T-helper 1 cell treated with Interleukin-12 subunit alpha and Interleukin-12 subunit beta and Interleukin-4 antibody, amounts not matched to agents 30 ng/mL and 1 ng/mL, for 36 hours (primary cell): Measurements from ENCODE around the gene C5orf15. TPM values are rescaled to one million over a fixed set of nuclear protein-coding genes. Genes with fewer than 3 reads are reported as not detected.

Source experiments
- intact Hi-C: fragments of 100-400 bp; cut with micrococcal nuclease; formaldehyde crosslinking; loops from one replicate; pipeline ENCODE4 v1.15.1; 2024
- total RNA-seq: library from RNA; stranded (reverse); gene quantifications from 2 replicates; pipeline ENCODE4 v1.2.3, GENCODE V29; 2022

Gene C5orf15
- total RNA-seq = 31.7 and 32.2 TPM in 2 replicates

DNA sequence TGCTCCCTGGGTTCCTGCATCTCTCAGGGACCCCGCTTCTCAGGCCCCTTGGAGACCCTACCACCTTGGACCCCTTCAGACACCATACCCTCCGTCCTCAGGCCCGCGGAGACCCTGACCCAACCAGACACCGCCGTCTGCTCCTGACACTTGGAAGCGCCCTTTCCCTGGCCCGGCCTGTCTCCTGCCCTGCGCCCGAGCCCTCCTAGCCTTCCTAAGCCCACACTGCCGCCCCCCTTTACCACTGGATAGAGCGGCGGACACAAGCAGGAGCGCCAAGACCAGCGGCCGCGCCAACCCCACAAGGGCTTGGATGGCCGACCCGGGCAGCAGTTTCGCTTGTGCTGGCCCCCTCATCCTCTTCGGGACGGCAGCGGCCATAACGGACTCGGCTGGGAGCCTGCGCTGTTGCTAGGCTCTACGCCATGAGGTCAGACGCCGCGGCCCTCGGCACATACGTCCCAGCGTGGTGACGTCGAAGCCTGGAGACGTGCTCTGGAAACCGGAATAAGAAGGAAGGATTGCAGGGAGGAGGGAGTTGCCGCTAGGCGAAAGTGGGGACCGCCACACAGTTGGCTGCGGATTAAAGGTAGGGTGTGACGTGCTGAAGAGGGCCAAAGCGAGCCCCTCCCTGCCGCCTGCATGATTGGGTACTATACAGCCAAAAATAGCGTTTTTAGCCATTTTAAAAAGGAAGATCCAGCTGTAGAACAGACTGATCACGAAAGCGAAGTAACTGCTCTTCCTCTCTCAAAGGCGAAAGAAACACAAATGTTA, at the start of gene C5orf15:
TSS of gene C5orf15 (minus strand) at position 422 of the 777 bp plus-strand sequence. CDS start at position 381, 41 bp downstream.
- intact Hi-C loops = loop anchor here (1.0 to 10.0 kb wide), 15 partner anchors 10 to 1104 kb away; partner anchors contain the start of genes AFF4, CAMLG, GDF9 and JADE2

DNA sequence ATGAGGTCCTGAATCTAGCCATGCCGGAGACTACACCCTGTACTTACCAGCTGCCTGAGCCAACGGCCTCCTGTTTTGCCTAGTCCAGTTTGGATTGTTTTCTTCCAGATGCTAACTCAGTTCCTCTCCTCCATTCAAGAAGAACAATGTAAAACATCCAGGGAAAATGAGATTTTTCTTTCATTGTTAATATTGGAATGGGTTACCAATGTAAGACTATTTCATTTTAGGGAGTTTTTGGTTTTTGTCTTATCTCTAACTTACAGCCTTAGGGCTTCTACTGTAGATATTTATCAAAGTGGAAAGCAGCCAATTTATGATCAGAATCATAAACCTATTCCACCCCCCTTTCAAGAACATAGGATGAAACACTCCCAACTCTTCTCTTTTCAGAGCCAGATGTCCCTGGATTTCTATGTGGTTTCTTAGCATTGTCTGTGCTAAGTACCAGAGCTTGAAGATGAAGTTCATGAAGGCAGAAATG, 39.9 kb upstream of the C5orf15 start:
- intact Hi-C loops = loop anchor here (10.0 kb wide), 1 partner anchor 836 kb away; the partner anchor contains the start of gene C5orf24

DNA sequence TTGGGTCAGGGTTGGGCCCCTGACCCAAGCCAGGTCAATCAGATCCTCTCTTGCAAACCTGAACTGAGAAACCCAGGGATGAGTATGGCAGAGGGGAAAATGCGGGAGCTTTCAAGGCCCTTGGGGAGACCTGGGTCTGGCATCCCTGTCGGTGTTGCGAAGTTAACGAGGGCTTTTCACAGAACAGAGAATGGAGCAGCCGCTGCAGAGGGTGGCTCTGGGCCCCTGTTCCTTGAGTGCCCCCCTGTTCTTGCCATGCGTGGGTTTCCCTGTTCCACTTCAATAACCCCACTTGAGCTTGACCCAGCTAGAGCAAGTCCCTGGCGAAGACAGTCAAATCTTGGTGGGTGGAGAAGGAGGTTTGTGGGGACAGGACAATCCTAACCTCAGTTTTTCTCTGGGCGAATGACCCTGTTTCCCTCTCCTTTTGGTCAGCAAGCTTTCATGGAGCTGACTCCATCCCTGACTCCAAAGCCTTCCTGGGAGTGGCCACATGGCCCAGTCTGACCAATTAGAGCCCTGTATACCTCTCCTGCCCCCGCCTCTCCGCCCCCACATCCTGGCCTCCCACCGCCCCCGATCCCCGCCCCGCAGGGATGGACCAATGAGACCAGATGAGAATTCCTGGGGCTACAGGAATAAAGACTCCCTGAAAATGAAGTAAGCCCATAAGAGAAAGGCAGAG, 39.3 kb upstream of the C5orf15 start:
- intact Hi-C loops = loop anchor here (10.0 kb wide), 1 partner anchor 837 kb away; the partner anchor contains the start of gene C5orf24

DNA sequence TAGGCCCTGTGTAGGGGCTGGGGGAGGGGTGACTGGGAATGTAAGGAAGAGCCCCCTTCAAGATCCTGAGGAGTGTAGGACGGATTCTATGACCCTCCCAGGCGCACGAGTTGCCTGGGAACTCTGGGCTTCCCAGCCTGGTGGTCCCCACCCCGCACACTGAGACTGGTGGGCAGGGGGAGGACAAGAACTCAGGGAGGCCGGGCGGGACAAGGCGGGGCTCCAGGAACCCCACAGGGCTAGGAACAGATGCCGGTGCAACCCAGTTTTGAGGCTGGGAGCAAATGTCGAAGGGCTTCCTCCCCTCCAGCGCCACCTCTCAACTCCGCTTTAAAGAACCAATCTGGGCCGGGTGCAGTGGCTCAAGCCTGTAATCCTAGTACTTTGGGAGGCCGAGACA, 37.7 kb upstream of the C5orf15 start:
- intact Hi-C loops = loop anchor here (10.0 kb wide), 1 partner anchor 839 kb away; the partner anchor contains the start of gene C5orf24

DNA sequence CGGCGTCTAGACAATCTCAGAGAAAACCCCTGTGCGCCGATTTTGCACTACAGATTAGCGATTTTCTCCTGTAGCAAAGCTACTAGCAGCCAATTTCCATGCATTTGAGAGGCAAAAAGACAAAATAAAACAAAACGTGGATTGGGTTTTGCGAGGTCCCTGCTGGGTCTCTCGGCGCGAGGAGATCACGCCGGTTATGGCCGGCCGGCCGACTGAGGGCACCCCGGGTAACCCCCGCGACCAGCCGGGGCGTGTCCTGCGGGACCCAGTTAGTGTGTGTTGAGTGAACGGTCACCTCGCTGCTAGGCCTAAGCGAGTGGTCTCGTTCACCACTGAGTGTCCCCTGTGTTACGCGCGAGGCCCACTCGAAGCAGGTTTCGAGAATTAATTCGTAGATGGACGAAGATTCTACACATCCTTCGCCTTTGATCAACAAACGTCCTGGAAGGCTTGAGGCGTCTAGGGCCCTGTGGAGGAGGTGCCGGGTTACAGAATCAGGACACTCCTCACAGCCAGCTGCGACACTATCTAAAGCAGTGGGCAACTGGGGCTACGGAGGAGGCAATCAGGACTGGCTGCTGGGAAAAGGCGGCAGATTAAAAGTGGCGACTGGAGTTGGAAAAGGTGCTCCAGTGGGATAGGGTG, 37.1 kb upstream of the C5orf15 start:
- intact Hi-C loops = loop anchor here (1.0 to 10.0 kb wide), 8 partner anchors 33 to 1139 kb away; partner anchors contain the start of genes C5orf15, C5orf24, GDF9 and PPP2CA

DNA sequence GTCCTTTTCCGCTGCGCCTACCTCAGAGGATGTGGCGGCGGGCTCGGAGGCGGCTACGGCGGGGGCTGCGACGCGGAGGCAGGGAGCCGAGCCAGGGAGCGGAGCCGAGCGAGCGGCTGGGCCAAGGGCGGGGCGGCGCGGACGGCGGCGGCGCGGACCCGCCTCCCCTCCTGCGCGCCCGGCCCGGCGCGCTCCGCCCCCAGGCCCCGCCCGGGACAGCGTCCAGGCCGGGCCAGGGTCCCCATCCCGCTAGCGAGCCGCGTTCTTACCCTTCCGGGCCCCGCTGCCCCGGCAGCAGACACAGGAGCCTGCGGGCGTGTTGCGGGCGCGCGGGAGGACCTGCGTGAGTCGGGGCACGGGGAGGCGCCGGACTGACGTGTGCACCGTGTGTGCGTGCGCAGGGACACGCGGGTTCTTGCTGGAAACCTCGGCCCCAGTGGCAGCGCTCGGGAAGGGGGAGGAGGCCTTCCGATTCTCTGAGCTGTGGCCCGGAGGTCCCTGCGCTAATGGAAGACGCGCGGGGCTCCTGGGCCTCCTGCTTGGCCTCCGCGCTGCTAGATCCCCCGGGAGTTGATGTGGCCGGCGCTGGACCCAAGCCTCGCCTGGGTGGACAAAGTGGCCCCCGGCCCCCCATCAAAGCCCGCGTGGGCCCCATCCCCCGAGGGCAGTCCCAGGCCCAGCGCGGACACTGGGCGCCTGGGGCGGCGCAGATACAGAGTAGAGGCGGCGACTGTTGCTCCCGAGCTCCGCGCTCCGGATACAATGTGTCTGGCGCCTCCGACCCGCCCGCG, 36.4 kb upstream of the C5orf15 start, which contains the start of gene VDAC1:
TSS of gene VDAC1 (minus strand) at position 350 of the 791 bp plus-strand sequence. CDS start 11,963 bp downstream, outside the sequence.
- intact Hi-C loops = loop anchor here (1.0 to 10.0 kb wide), 10 partner anchors 34 to 1139 kb away; partner anchors contain the start of genes C5orf15, C5orf24, CAMLG and GDF9

DNA sequence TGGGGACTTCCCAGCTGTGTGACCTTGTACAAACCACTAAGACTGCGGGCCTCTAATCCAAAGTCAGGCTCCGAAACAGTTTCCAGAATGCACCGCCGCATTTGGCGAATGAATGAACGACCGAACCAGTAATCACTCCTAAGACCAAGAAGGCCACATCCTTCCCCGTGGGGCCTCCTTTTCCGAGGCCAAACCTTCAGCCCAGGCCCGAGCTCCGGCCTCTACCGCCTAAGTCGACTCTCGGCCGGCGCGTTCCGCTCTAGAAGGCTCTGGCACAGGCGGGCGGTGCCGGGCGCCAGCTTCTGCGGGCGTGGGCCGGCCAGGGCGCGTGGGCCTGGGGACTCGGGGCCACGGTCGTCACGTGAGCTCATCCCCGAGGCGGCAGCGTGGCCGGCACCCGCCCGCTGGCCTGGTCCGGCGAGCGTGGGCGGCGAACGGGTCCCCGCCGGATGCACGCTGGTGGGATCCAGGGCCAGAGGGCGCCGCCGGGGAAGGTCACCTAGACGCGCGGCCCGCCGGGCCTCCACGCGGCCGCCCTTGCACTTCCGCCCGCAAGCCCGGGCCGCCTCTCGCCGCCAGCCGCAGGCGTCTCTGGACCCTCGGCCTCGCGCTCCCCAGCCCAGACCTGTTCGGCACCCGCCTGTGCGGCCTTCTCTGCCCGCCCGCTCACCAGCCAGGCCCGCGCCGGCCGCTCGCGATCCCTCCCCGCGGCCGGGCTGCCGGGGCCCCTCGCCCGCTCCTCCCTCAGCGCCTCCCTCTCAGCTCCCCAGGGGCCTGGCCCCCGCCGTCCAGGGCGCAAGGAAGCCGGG, 35.6 kb upstream of the C5orf15 start:
- intact Hi-C loops = loop anchor here (1.0 to 10.0 kb wide), 5 partner anchors 35 to 841 kb away; partner anchors contain the start of genes C5orf24, CAMLG and UBE2B

DNA sequence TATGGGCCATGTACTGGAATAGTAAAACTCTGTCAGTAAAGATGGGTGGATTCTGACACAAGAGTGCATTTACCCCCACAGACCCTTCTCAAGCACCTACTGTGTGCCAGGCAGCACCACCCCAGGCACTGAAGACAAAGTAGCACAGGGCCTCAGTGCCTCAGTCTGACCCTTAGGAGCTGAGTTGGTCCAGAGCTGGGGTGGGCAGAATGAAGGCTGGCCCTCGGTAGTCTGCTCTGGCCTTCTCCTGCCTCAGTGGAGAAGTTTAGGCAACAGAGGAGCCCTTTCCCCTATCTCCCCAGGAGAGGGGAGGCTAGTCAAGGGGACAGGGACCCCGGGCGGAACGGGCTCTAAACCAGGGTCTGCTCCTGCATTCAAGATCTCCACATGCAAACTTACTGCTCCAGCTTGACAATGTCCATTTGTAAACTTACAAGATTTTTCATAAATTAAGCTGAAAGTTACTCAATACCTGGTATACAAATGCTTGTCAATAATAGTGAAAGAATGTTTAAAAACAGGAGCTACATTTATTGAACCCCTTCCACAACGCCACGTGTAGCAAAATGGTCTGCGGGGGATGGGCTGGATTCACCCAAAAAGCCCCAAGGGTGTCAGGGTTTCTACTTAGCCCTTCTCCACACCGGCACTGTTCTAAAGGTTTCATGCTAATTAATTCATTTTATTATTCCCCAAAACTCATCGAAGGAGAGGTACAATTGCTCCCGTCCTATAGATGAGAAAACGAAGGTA, 34.8 kb upstream of the C5orf15 start:
- intact Hi-C loops = loop anchor here (10.0 kb wide), 1 partner anchor 842 kb away; the partner anchor contains the start of gene C5orf24

DNA sequence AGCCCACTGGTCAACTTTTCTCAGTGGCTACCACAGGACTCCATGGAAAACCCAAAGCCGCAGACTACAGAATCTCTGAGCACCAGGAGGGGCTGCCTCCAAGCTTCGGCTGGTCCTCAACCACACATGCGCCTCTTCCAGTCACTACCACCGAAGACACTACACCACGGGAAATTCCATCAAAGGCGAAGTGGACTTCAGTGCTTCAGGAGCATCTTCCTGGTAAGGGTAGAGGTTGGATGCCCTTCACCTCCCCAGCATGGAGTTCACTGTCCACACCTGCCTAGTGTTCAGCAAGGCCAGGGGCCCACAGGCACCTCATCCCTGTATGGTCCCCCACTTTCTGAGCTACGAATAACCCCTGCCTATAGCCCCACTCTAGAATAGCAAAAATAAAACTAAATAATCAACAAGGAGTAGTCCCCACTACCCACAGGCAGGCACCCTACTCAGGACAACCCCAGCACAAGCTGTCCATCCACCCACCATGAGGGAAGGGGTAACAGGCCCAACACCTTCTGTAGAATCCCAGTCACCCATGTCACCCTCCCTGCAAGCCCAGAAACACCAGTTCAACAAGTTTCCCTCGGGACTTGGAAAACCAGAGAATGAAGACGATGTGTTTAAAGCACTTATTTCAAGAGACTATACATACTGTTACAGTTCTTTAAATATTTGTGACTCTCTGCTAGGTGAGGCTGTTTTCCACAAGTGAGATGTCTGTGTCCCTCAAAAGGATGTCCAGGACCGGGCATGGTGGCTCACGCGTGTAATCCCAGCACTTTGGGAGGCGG, 33.7 kb upstream of the C5orf15 start:
- intact Hi-C loops = loop anchor here (10.0 kb wide), 1 partner anchor 843 kb away; the partner anchor contains the start of gene C5orf24

DNA sequence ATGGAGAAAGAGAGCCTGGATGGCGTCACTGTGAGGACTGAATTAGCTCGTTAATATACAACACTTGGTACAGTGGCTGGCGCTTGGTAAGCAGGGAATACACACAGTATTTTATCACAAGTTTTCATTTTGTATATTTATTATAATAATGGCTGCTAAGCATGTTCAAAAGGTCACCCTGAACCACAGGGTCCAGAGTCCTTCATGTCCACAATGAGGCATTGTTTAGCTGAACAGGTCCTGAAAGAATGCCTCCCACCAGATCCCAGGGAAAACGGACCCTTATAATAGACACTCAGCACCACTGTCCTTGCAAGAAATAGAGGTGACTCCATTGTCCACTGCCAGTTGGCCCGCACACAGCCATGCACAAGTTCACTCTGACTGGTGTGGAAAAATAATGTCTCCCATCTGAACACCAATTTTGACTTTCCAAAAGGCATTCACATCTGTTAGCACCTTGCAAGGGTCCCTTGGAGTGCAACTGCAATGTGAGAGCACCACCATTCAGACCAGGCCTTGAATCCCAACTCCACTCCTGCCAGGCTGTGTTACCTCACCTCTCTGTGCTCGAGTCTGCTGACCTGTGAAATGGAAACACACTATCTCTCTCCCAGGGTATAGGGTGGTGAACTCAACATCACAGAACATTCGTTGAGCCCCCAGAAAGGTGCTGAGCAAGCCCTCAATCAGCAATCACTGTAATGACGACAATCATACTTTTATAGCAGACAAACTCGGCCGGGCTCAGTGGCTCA, 32.5 kb upstream of the C5orf15 start:
- intact Hi-C loops = loop anchor here (10.0 kb wide), 1 partner anchor 844 kb away; the partner anchor contains the start of gene C5orf24

DNA sequence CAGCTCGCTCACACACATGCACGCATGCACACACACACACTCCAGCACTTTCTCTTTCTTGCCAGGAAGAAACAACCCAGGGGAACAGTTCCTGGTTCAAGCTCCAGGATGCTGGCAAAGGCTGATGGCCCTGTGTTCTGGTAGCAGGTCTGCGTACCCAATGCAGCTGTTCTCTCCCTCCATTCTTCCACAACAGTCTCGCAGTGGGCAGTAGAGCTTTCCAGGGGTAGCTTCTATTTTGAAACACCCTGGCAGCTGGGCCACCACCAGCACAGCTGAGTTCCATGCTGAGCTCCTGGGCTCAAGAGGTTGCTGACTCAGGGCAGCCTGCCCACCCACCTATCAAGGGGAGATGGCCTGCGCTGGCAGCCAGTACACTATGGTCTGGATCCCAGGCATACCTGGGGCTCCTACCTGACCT, 31.7 kb upstream of the C5orf15 start:
- intact Hi-C loops = loop anchor here (10.0 kb wide), 1 partner anchor 845 kb away; the partner anchor contains the start of gene C5orf24

DNA sequence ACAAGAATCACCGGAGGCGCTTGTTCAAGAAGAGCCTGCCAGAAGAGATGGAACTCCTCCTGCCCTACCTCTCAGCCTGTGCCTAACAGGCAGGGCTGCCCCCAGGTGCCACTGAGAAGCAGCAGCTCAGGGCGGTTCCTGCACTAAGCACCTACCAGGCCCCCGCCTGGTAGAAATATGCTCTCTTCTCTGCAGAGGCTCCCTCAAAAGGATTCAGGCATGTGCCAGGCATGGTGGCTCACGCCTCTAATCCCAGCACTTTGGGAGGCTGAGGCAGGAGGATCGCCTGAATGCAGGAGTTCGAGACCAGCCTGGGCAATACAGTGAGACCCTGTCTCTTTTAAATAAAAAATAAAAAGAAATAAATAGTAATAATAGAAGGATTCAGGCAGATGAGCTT, 30.4 kb upstream of the C5orf15 start:
- intact Hi-C loops = no loop called here

DNA sequence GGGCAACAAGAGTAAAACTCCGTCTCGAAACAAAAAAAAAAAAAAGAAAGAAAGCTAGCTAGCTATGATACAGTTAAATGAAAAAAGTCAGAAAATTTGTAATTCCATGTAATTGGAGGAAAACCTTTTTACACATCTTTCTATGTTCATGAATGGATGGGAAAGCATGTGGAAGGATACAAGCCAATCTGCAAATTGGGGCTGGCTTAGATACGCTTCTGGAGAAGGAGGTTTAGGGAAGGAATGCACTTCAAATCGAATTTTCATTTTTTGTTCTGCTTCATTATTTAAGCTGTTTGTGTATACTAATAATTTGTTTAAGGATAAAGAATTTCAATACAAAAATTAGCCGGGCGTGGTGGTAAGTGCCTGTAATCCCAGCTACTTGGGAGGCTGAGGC, 29.6 kb upstream of the C5orf15 start:
- intact Hi-C loops = no loop called here

DNA sequence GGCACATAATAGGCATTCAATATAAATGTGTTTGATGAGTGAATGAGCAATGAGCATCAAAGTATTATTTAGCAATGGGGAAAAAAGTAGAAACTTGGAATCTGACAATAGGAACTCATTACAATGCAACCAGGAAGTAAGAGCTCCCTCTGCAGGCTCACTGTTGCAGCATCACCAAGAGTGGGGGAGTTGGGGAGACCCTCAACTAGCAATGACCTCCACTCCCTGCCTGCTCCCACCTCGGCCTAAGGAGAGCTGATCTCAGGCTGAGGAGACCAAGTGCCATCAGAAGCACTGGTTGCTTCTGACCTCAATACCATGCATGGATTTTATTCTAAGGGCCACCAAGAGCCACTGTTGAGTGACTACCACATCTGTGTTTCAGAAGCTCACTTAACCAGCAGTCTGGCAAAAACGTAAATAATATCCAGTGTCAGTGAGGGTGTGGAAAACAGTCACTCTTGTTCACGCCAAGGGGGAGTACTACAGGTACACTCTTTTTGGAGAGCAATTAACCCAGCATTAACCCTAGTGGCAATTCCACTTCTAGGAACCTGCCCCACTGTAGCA, 28.3 kb upstream of the C5orf15 start:
- intact Hi-C loops = no loop called here

DNA sequence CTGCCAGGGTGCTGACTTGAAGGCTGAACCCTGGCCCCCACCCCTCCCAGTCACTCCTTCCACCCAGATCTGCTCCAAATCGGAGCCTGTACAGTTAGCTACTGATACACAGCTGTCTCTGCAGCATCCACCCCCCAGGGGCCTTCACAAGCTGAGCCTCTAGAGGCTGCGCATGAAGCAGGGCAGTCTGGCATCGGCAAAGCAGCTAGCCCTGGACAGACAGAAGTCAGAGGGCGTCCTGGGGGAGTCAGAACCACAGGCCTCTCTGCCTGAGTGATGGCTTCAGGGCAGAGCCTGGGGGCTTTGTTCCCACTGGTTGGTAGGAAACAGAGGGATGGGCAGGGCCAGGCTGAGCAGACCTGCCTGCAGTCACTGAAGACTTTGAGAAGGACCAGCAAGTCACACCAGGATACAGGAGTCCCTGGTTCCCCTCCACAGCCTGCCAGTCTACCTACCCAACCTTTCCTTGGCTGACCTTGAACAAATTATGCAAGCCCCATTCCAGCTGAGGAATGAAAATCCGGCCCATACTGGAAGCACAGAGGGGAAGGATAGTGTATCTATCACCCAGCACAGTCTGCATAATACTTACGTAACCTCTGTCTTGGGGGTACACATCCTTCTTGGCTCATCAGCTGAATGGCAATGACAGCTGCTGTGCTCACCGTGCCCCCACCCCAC, 27.6 kb upstream of the C5orf15 start:
- intact Hi-C loops = loop anchor here (2.0 kb wide), 1 partner anchor 15 kb away; no protein-coding TSS in a partner anchor

DNA sequence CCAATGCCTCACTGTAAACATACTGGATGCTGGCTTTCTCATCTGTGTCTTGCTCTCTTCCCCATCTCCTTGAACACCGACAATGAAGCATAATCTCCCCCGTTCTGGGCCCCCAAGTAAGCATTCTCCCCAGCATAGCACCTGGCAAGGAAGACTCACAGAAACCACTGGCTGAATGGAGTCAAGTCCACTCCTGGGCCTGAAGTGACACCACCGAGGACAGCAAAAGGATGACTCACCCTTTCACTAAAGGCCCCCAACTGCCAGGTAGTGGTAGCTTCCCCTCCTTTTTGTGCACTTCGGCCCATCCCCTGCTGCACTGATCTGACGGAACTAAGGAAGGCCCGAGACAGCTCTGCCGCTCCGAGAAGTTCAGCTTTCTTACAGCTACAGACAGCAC, 26.9 kb upstream of the C5orf15 start:
- intact Hi-C loops = loop anchor here (2.0 kb wide), 1 partner anchor 15 kb away; no protein-coding TSS in a partner anchor
